Esophagus squamous epithelium (tissue), 5 donors: ENCODE measurements around the gene STEAP1B. TPM values are rescaled to one million over a fixed set of nuclear protein-coding genes. Genes with fewer than 3 reads are reported as not detected.

Experiments used
- DNase-seq: peaks from one replicate; lab custom pipeline; 2025; lab: John Stamatoyannopoulos, UW
- H3K27ac ChIP-seq, 4 donors: fragments of 200-600 bp; sonication (generic); one replicate each; pipeline ENCODE4 v1.5.1; 2016 to 2019; ENCODE audit warnings: mild to moderate bottlenecking in 1 of 4
- H3K27me3 ChIP-seq, 4 donors: fragments of 200-600 bp; sonication (generic); 1 replicate in 3 of 4; 2 replicates in 1 of 4; pipeline versions ENCODE4 v1.5.1 to v1.6.0; 2017 to 2021; ENCODE audit warnings: antibody characterized with exemption in 1 of 4
- H3K36me3 ChIP-seq, 3 donors: fragments of 200-600 bp; sonication (generic); one replicate each; pipeline ENCODE4 v1.5.1; 2016 to 2019
- H3K4me1 ChIP-seq, 3 donors: fragments of 200-600 bp; sonication (generic); one replicate each; pipeline ENCODE4 v1.5.1; 2017 to 2019
- H3K4me3 ChIP-seq, 4 donors: fragments of 200-600 bp; sonication (generic); 1 replicate in 3 of 4; 2 replicates in 1 of 4; pipeline ENCODE4 v1.5.1; 2016 to 2019; ENCODE audit warnings: mild to moderate bottlenecking in 2 of 4, moderate library complexity in 1 of 4
- H3K9me3 ChIP-seq, 3 donors: fragments of 200-600 bp; sonication (generic); one replicate each; pipeline ENCODE4 v1.5.1; 2016 to 2019
- POLR2A ChIP-seq, 4 donors: fragments of 450-650 bp; IDR thresholded peaks; one replicate each; pipeline ENCODE4 v1.6.1; 2017; ENCODE audit warnings: antibody characterized with exemption in 4 of 4, mild to moderate bottlenecking in 4 of 4, moderate library complexity in 3 of 4
- WGBS, 2 donors: methylation state at CpG; one replicate each; pipeline ENCODE4 v1.1.5; 2018; 5-methylcytosine and 5-hydroxymethylcytosine counted together
- intact Hi-C: fragments of 100-400 bp; cut with DNase I; formaldehyde crosslinking; loops from one replicate; pipeline ENCODE4 v1.15.0; 2022
- total RNA-seq, 4 donors: library from RNA; depleted of rRNA; stranded (reverse); fragments of >200 nt; gene quantifications; one replicate each; pipeline ENCODE4 v1.1.0, GENCODE V29; 2016
- TF ChIP-seq, protein P1 (sequence below), 6 experiments: fragments of 450-650 bp in 4 of 6; fragments of 200-600 bp in 2 of 6; sonication (generic) in 2 of 6; IDR thresholded peaks; one replicate each; pipeline ENCODE4 v1.5.1; 2016 to 2019; ENCODE audit warnings: antibody characterized with exemption in 6 of 6, mild to moderate bottlenecking in 4 of 6, moderate library complexity in 4 of 6
- donor health status: DM: yes; HTN: yes; CAD: no.

The STEAP1B gene
- total RNA-seq, 4 donors from 2014 or later: 0.29 to 13.1 (median 0.69) TPM

DNA sequence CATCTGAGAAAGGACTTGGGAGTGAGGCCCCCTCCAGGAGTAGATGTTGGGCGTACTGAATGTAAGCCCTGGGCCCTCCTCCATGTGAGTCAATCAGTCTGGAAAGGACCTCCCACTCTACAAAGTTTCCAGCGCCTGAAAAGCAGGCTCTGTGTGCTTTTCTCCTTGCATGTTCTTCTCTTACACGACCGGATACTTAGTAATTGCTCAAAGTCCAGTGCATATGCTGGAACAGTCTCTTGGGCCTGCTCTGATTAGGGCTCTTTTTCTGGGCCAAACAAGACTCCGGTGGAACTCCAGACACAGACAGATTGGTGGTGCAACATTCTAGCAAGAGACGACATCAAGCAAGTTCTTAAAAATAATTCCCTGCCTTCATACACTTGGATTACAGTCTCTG, 104.8 kb downstream of the STEAP1B start:
- no peak overlapping the region for H3K27ac ChIP-seq
- H3K4me1 ChIP-seq: peaks cover 0 to 5% (median 0%) of the 10 kb centered on the region in 3 donors
- no peaks in the 10 kb centered on the region for H3K9me3 ChIP-seq
- intact Hi-C loops: no loop called here
- DNase-seq: no peak
- no peaks in the 10 kb centered on the region for H3K27me3 ChIP-seq
- no peak for TF ChIP-seq POLR2A (IDR thresholded peaks at IDR 0.05)
- H3K4me3 ChIP-seq: no peak overlapping the region
- WGBS, 2 donors: no CpG with 5 or more reads among the region's 6 CpGs
- no peaks in the 10 kb centered on the region for H3K36me3 ChIP-seq

DNA sequence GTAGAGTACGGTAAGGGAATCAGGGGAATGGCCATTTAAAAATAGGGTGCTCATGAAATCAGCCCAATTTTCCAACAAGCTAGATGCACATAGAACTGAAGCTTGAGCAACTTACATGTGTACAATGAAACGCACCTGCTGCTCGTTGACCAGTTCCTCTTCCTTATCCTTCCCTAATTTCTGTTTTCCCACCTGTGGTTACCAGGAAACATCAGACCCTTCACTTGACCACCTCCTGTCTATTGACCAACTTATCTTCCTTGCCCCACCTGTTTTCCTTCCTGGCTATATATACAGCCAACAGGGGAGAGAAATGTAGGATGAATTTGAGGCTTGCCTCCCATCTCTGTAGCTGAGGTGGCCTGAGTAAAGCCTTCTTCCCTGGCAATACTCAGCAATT, 105.2 kb downstream of the STEAP1B start:
- no peaks in the 10 kb centered on the region for H3K27me3 ChIP-seq
- intact Hi-C loops: no loop called here

DNA sequence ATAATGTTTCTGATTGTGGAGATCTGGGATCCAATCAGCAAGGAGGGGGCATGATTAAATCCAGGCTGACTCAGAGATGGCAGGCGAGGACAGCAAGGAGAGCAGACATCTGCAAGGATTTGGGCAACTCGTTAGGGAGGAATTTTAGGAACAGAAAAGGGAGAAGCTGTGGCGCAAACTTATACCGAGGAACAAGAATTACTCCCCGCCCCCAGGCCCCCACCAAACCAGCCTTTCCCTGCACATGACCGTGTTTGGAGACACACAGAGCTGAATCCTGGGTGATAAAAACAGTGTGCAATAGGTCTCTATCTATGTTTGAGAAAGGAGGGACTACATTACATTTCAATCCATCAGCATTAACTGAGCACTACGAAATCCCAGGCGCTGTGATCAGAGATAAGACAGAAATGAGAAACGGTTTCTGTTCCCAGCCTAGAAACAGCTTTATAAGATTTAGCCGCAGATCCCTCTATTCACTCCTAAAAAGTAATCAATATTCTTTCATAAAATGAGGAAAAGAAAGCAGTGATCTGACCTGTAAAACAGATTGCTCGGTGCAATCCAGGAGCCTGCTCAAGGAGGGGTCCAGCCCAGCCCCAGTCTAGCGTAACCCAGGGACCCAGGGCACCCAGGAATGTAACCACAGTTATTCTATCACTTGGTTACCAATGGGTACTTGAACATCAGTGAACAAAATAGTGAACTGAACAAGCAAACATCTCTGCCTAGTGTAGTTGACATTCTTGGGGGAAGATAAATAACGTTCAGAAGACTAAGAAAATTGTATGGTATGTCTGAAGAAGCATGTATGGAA, 105.9 kb downstream of the STEAP1B start:
- no peaks in the 10 kb centered on the region for H3K36me3 ChIP-seq
- H3K4me1 ChIP-seq: peaks cover 0 to 5% (median 0%) of the 10 kb centered on the region in 3 donors
- TF ChIP-seq POLR2A (IDR thresholded peaks at IDR 0.05): no peak
- TF ChIP-seq, protein P1, sequence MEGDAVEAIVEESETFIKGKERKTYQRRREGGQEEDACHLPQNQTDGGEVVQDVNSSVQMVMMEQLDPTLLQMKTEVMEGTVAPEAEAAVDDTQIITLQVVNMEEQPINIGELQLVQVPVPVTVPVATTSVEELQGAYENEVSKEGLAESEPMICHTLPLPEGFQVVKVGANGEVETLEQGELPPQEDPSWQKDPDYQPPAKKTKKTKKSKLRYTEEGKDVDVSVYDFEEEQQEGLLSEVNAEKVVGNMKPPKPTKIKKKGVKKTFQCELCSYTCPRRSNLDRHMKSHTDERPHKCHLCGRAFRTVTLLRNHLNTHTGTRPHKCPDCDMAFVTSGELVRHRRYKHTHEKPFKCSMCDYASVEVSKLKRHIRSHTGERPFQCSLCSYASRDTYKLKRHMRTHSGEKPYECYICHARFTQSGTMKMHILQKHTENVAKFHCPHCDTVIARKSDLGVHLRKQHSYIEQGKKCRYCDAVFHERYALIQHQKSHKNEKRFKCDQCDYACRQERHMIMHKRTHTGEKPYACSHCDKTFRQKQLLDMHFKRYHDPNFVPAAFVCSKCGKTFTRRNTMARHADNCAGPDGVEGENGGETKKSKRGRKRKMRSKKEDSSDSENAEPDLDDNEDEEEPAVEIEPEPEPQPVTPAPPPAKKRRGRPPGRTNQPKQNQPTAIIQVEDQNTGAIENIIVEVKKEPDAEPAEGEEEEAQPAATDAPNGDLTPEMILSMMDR (IDR thresholded peaks at IDR 0.05): no peak
- no peak for DNase-seq
- H3K4me3 ChIP-seq: no peak overlapping the region
- no peaks in the 10 kb centered on the region for H3K9me3 ChIP-seq
- WGBS, 2 donors: 67 to 72% methylated on average over 13 of the region's 13 CpGs
- H3K27me3 ChIP-seq: no peaks in the 10 kb centered on the region
- intact Hi-C loops: no loop called here
- H3K27ac ChIP-seq: no peak overlapping the region

More for the DNA sequence above, 105.2 kb downstream of the STEAP1B start:
- no peak for DNase-seq
- TF ChIP-seq POLR2A (IDR thresholded peaks at IDR 0.05): no peak
- no peaks in the 10 kb centered on the region for H3K9me3 ChIP-seq
- WGBS, 2 donors: 87 to 90% methylated on average over 3 of the region's 3 CpGs
- no peak overlapping the region for H3K27ac ChIP-seq
- H3K4me1 ChIP-seq: peaks cover 0 to 5% (median 0%) of the 10 kb centered on the region in 3 donors
- H3K36me3 ChIP-seq: no peaks in the 10 kb centered on the region
- no peak overlapping the region for H3K4me3 ChIP-seq

GRCh38 chr7:22390516-22390915, 109.5 kb downstream of the STEAP1B start:
- Histone ChIP-seq H3K36me3 (no peaks in the 10 kb centered on the region), H3K27ac (no peak overlapping the region), H3K4me3 (no peak overlapping the region), H3K27me3 (no peaks in the 10 kb centered on the region), H3K9me3 (no peaks in the 10 kb centered on the region), H3K4me1 (peaks cover 0 to 5% (median 0%) of the 10 kb centered on the region in 3 donors)
- WGBS, 2 donors: 30 to 69% methylated on average over 1 of the region's 1 CpG
- intact Hi-C loops: no loop called here
- TF ChIP-seq, protein P1 (IDR thresholded peaks at IDR 0.05): no peak
- no peak for TF ChIP-seq POLR2A (IDR thresholded peaks at IDR 0.05)
- no peak for DNase-seq

- H3K27ac ChIP-seq: no peak overlapping the region
- WGBS, 2 donors: 83 to 92% methylated on average over 2 of the region's 2 CpGs
- TF ChIP-seq, protein P1 (IDR thresholded peaks at IDR 0.05): no peak
- TF ChIP-seq POLR2A (IDR thresholded peaks at IDR 0.05): no peak
- intact Hi-C loops: no loop called here
- no peaks in the 10 kb centered on the region for H3K27me3 ChIP-seq
- H3K9me3 ChIP-seq: no peaks in the 10 kb centered on the region
- H3K4me1 ChIP-seq: peaks cover 0 to 5% (median 0%) of the 10 kb centered on the region in 3 donors
- no peaks in the 10 kb centered on the region for H3K36me3 ChIP-seq
- H3K4me3 ChIP-seq: no peak overlapping the region
- DNase-seq: no peak
Observed at GRCh38 chr7:22389892-22390291, 110.1 kb downstream of the STEAP1B start.

DNA sequence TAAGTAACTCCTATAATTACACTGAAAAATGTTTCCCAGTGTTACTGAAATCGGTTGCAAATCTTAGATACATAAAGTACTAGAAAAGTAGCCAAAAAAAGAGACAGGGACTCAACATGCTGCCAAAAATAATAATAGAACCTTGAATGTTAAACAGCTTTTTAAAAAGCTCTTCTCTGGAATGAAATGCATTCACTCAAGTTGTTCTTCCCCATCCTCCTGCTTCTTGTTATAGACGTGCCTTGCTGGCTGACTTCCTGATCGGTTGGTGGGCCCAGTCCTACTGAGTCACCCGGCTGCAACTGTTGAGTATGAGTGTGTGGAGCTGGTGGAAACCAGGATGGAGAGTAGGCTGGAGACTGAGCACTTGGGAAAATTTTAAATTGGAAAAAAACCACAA, 112.4 kb downstream of the STEAP1B start:
- TF ChIP-seq, protein P1 (IDR thresholded peaks at IDR 0.05): no peak
- TF ChIP-seq POLR2A (IDR thresholded peaks at IDR 0.05): no peak
- no peak for DNase-seq
- no peaks in the 10 kb centered on the region for H3K36me3 ChIP-seq
- peaks cover 0 to 5% (median 0%) of the 10 kb centered on the region in 3 donors for H3K4me1 ChIP-seq
- WGBS, 2 donors: 38 to 56% methylated on average over 4 of the region's 4 CpGs
- H3K27me3 ChIP-seq: no peaks in the 10 kb centered on the region
- no peak overlapping the region for H3K27ac ChIP-seq
- intact Hi-C loops: no loop called here
- H3K4me3 ChIP-seq: no peak overlapping the region
- H3K9me3 ChIP-seq: no peaks in the 10 kb centered on the region
